Measurements from ENCODE around the gene MEDAG. TPM values are rescaled to one million over a fixed set of nuclear protein-coding genes. Genes with fewer than 3 reads are reported as not detected.

MEDAG gene
- total RNA-seq, 2 experiments from 2014 or later, result not detected

GRCh38 chr13:30959678-30960077 lies 53.6 kb downstream of the MEDAG start:
- H3K9me3 Mint-ChIP-seq, result peaks cover 6% of the 10 kb centered on the region
- ChIA-PET POLR2A (no interaction called here), CTCF (no interaction called here)
- DNase-seq, result no peak
- no peaks in the 10 kb centered on the region for H3K36me3 Mint-ChIP-seq (ENCODE audit: low read depth)
- H3K4me1 Mint-ChIP-seq, result no peaks in the 10 kb centered on the region
- no peak overlapping the region for H3K4me3 Mint-ChIP-seq
- no peak overlapping the region for H3K27ac Mint-ChIP-seq
- H3K27me3 Mint-ChIP-seq, result peaks cover 53% of the 10 kb centered on the region

DNA sequence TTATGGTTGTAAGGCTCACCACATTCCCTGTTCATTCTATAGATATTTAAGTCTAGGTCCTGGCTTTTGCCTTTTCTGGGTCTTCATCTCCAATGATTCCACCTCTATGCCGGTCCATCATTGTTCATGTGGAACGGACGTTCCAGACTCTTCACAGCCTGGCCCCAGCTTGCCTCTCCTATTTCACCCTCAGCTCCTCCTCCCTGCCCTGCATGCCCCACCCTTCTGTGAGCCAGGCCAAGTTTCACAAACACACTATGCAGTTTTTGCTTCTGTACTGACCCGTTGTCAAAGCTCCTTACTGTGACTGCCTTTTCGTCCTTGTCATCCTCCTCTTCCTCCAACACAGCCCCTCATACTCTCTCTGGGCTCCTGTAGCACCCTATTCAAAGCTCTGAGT lies 57.7 kb downstream of the MEDAG start:
- H3K9me3 Mint-ChIP-seq, result peaks cover 6% of the 10 kb centered on the region
- H3K27ac Mint-ChIP-seq, result no peak overlapping the region
- H3K36me3 Mint-ChIP-seq (ENCODE audit: low read depth), result no peaks in the 10 kb centered on the region
- POLR2A ChIA-PET, result no interaction called here
- no peak overlapping the region for H3K4me3 Mint-ChIP-seq
- peaks cover 55% of the 10 kb centered on the region for H3K27me3 Mint-ChIP-seq
- no peaks in the 10 kb centered on the region for H3K4me1 Mint-ChIP-seq
- DNase-seq, result no peak
- CTCF ChIA-PET, result interaction anchor here (0.6 kb wide), 1 partner anchor 1675 kb away, joined by 5 read pairs; no protein-coding TSS in a partner anchor

DNA sequence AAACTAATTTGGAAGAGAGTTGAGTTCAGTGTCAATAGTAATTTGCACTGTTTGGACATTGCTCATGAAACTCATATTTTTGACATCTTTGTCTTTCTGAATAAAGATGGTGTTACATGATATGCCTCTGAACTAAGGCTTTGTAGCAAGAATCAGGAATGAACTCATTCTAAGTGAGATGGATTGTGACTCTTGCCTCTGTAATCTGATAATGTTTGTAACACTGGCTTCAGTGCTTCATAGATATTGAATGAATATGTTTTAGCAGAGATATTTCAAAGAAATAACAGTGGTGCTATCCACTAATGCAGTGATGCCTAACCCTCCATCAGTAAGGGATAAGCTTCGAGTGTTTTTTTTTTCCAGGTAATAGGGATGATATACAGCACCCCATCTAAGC lies 59.3 kb downstream of the MEDAG start:
- no peak for DNase-seq
- Mint-ChIP-seq H3K27ac (no peak overlapping the region), H3K4me3 (no peak overlapping the region), H3K27me3 (peaks cover 51% of the 10 kb centered on the region), H3K4me1 (no peaks in the 10 kb centered on the region), H3K36me3 (ENCODE audit: low read depth) (no peaks in the 10 kb centered on the region), H3K9me3 (no peaks in the 10 kb centered on the region)
- CTCF ChIA-PET, result no interaction called here
- POLR2A ChIA-PET, result no interaction called here

- Mint-ChIP-seq H3K36me3 (ENCODE audit: low read depth) (no peaks in the 10 kb centered on the region), H3K27ac (no peak overlapping the region), H3K27me3 (peaks cover 54% of the 10 kb centered on the region), H3K4me3 (no peak overlapping the region), H3K9me3 (no peaks in the 10 kb centered on the region), H3K4me1 (no peaks in the 10 kb centered on the region)
- ChIA-PET POLR2A (no interaction called here), CTCF (interaction anchor here (0.9 to 1.3 kb wide), 2 partner anchors 11 to 13 kb away, joined by 3 read pairs; no protein-coding TSS in a partner anchor)
- no peak for DNase-seq
These were observed 60.0 kb downstream of the MEDAG start for GRCh38 chr13:30966101-30966500.

DNA sequence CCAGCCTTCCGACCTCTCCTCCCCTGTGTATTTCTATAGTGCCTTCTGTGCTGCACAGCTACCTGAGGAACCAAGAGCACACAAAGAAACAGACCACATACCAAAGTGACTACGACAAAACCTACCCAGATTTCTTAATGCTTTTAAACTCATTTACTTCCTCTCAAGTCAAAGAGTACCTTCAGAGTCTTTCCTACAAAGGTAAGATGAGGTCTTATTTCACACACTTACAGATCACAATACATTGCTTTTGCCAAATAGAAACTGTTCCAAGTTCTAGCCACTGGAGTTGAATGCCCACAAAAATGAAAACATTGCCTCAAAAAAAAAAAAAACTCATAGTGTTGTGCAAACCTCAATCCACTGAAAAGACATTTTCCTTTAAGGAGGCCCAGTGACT lies 62.8 kb downstream of the MEDAG start:
- no peak overlapping the region for H3K27ac Mint-ChIP-seq
- H3K27me3 Mint-ChIP-seq, result peaks cover 49% of the 10 kb centered on the region
- H3K36me3 Mint-ChIP-seq (ENCODE audit: low read depth), result no peaks in the 10 kb centered on the region
- H3K9me3 Mint-ChIP-seq, result no peaks in the 10 kb centered on the region
- DNase-seq, result no peak
- POLR2A ChIA-PET, result no interaction called here
- no peaks in the 10 kb centered on the region for H3K4me1 Mint-ChIP-seq
- H3K4me3 Mint-ChIP-seq, result no peak overlapping the region
- CTCF ChIA-PET, result interaction anchor here (0.7 to 0.8 kb wide), 2 partner anchors 83 to 120 kb away, joined by 3 to 5 read pairs; no protein-coding TSS in a partner anchor

DNA sequence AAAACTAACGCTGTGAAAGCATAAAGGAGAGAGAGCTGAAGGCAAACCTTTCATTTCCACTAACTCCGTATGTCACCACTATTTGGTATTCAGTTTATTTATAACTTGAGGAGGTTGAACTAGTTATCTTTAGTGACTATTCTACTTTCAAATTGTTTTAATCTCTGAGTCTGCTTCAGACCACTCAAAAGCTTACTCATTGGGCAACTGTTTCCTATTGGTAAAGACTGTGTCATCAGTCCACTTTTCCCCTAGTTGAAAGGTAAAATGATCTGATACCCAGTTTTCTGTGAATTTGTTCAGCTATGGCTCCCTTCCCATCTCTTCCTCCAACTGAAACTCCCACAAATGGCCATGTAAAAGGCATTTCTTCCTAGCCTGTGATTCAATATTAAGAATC lies 65.5 kb downstream of the MEDAG start:
- H3K27me3 Mint-ChIP-seq, result peaks cover 51% of the 10 kb centered on the region
- DNase-seq, result no peak
- ChIA-PET CTCF (no interaction called here), POLR2A (no interaction called here)
- H3K36me3 Mint-ChIP-seq (ENCODE audit: low read depth), result no peaks in the 10 kb centered on the region
- H3K4me3 Mint-ChIP-seq, result no peak overlapping the region
- no peak overlapping the region for H3K27ac Mint-ChIP-seq
- no peaks in the 10 kb centered on the region for H3K9me3 Mint-ChIP-seq
- H3K4me1 Mint-ChIP-seq, result no peaks in the 10 kb centered on the region

DNA sequence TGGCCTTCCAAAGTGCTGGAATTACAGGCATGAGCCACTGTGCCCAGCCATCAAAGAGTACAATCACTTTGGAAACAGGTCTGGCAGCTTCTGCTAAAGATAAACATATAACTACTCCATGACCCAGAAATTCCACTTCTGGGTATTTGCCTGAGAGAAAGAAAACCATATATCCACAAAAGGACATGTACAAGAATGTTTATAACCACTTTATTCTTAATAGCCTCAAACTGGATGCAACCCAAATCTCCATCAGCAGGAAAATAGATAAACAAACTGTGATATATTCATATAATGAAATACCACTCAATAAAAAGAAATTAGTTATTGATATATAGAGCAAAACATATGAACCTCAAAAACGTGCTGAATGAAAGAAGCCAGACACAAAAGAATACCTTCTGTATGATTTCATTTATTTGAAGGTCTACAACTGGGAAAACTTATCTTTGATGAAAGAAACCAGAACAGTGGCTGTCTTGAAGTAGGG lies 66.9 kb downstream of the MEDAG start:
- H3K4me3 Mint-ChIP-seq, result no peak overlapping the region
- H3K27me3 Mint-ChIP-seq, result peaks cover 58% of the 10 kb centered on the region
- no peaks in the 10 kb centered on the region for H3K4me1 Mint-ChIP-seq
- H3K9me3 Mint-ChIP-seq, result no peaks in the 10 kb centered on the region
- DNase-seq, result no peak
- H3K36me3 Mint-ChIP-seq (ENCODE audit: low read depth), result no peaks in the 10 kb centered on the region
- ChIA-PET CTCF (no interaction called here), POLR2A (no interaction called here)
- no peak overlapping the region for H3K27ac Mint-ChIP-seq

DNA sequence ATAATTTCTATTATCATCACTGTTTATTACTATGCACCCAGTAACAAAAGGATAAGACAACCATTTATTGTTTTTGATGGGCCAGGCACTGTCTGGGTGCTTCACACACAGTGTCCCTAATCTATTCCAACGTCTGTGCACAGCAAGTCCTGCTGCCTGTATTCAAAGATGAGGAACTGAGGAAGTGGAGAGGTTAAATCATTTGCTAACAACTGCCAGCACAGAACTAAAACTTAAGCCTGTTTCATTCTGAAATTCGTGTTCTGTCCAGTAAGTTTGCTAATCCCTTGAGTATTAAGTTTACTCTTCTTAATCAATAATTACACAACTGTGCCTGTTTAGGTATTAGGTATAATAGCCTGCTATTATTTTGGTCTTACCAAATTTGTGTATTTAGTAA lies 68.3 kb downstream of the MEDAG start:
- H3K27me3 Mint-ChIP-seq, result peaks cover 47% of the 10 kb centered on the region
- H3K36me3 Mint-ChIP-seq (ENCODE audit: low read depth), result no peaks in the 10 kb centered on the region
- H3K27ac Mint-ChIP-seq, result no peak overlapping the region
- H3K4me3 Mint-ChIP-seq, result no peak overlapping the region
- no peaks in the 10 kb centered on the region for H3K4me1 Mint-ChIP-seq
- H3K9me3 Mint-ChIP-seq, result no peaks in the 10 kb centered on the region
- ChIA-PET POLR2A (no interaction called here), CTCF (no interaction called here)
- no peak for DNase-seq

Other genes with a start within 250 kb of the MEDAG start
- 10 to 100 TPM; 66.4 to 88.7 TPM for gene ALOX5AP, start 170.7 kb upstream of the MEDAG start, total RNA-seq
- gene TEX26, start 26.4 kb downstream of the MEDAG start, total RNA-seq, result not detected

All from activated CD4-positive, alpha-beta T cell treated with anti-CD3 and anti-CD28 coated beads, Interleukin-2, amount 10 ng/mL, durations not matched to agents 7 days and 5 days (primary cell).